ENCODE results near the gene SERPINB7.
A peak's percentile ranks its signal among the peaks of the same experiment; 100 is the strongest.

The SERPINB7 gene

GRCh38 chr18:63801343-63801742, 26.1 kb downstream of the SERPINB7 start:
- no peak overlapping the region for H3K4me3 ChIP-seq (ENCODE audit: low read length)
- TF ChIP-seq CTCF (IDR thresholded peaks at IDR 0.05; ENCODE audit: insufficient read depth, low read depth, low read length, missing control alignments) = no peak
- no peak for DNase-seq (ENCODE audit: low read depth)

GRCh38 chr18:63808125-63808524, 32.9 kb downstream of the SERPINB7 start:
- TF ChIP-seq CTCF (IDR thresholded peaks at IDR 0.05; ENCODE audit: insufficient read depth, low read depth, low read length, missing control alignments) = no peak
- no peak for DNase-seq (ENCODE audit: low read depth)
- no peak overlapping the region for H3K4me3 ChIP-seq (ENCODE audit: low read length)

- no peak overlapping the region for H3K4me3 ChIP-seq (ENCODE audit: low read length)
- TF ChIP-seq CTCF (IDR thresholded peaks at IDR 0.05; ENCODE audit: insufficient read depth, low read depth, low read length, missing control alignments) = no peak
- no peak for DNase-seq (ENCODE audit: low read depth)
Measured at GRCh38 chr18:63817441-63818051, 42.3 kb downstream of the SERPINB7 start.

DNA sequence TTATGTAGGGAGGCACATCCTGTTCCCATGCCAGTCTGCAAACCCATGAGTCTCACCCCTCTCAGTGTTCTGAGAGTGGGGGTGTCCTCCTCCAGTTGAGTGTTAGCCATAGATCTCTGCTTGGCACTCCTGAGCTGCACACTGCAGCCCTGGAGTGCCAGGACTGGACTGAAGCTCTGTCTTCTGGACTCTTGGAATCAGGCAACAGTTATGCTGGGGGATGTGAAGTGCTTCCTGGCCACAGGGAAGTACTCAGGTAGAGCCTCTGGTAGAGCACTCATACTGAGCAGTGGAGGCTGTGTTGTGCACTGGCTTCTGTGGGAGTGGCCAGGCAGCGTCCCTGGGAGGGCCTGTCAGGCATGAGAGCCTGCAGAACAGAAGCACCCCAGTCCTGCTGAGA, 43.0 kb downstream of the SERPINB7 start:
- no peak for DNase-seq (ENCODE audit: low read depth)
- H3K4me3 ChIP-seq (ENCODE audit: low read length) = no peak overlapping the region
- no peak for TF ChIP-seq CTCF (IDR thresholded peaks at IDR 0.05; ENCODE audit: insufficient read depth, low read depth, low read length, missing control alignments)

GRCh38 chr18:63819786-63820185, 44.6 kb downstream of the SERPINB7 start:
- no peak for TF ChIP-seq CTCF (IDR thresholded peaks at IDR 0.05; ENCODE audit: insufficient read depth, low read depth, low read length, missing control alignments)
- no peak for DNase-seq (ENCODE audit: low read depth)
- H3K4me3 ChIP-seq (ENCODE audit: low read length) = no peak overlapping the region

DNA sequence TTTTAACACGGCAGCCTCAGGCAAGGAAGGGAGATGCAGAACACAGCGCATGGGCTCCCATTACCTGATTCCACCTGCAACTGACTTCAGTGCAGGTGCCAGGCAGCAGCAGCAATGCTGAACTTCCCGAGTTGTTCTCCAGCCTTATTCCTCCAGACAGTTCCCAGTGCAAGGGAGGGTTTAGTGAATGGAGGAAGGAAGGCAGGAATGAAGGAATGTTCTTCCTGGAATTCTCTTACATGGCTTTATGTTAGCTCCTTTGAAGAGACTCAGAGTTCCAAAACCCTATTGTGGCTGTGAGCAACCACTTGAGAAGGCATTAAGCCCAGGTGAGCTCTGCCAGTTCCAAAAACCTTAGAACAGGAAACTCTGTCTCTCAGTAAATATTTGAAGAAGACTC, 45.5 kb downstream of the SERPINB7 start:
- DNase-seq (ENCODE audit: low read depth) = no peak
- TF ChIP-seq CTCF (IDR thresholded peaks at IDR 0.05; ENCODE audit: insufficient read depth, low read depth, low read length, missing control alignments) = no peak
- H3K4me3 ChIP-seq (ENCODE audit: low read length) = no peak overlapping the region

GRCh38 chr18:63823516-63824219, 48.5 kb downstream of the SERPINB7 start:
- H3K4me3 ChIP-seq (ENCODE audit: low read length) = no peak overlapping the region
- TF ChIP-seq CTCF (IDR thresholded peaks at IDR 0.05; ENCODE audit: insufficient read depth, low read depth, low read length, missing control alignments) = no peak
- DNase-seq (ENCODE audit: low read depth) = peak; percentile 51

All from epithelial cell of esophagus (primary cell).